Duodenal mucosa (tissue), 2 donors: ENCODE results near the gene GPD1L.
"Not testable (repeated sequence)": the region's sequence is repeated elsewhere in the genome, so short reads cannot be mapped to it uniquely, and the experiment has no call there.

ENCODE experiments used
- H3K27ac ChIP-seq: one replicate; pipeline ENCODE4 v1.7.0; 2013; ENCODE audit warnings: low read depth, low read length
- H3K27me3 ChIP-seq, 2 donors: one replicate each; pipeline ENCODE4 v1.7.0; 2013; ENCODE audit warnings: low read length in 2 of 2, control low read depth in 1 of 2; ENCODE audit not compliant: insufficient read depth in 2 of 2, control insufficient read depth in 1 of 2
- H3K36me3 ChIP-seq, 2 donors: one replicate each; pipeline ENCODE4 v1.7.0; 2013; ENCODE audit warnings: low read length in 2 of 2, control low read depth in 1 of 2; ENCODE audit not compliant: insufficient read depth in 2 of 2, control insufficient read depth in 1 of 2
- H3K4me1 ChIP-seq, 2 donors: one replicate each; pipeline ENCODE4 v1.7.0; 2013; ENCODE audit warnings: low read length in 2 of 2, control low read depth in 1 of 2; ENCODE audit not compliant: insufficient read depth in 2 of 2, control insufficient read depth in 1 of 2
- H3K4me3 ChIP-seq, 2 donors: one replicate each; pipeline ENCODE4 v1.7.0; 2013; ENCODE audit warnings: low read length in 2 of 2, low read depth in 1 of 2
- H3K9ac ChIP-seq, 2 donors: one replicate each; pipeline ENCODE4 v1.7.0; 2013; ENCODE audit warnings: low read length in 2 of 2, low read depth in 1 of 2
- H3K9me3 ChIP-seq, 2 donors: one replicate each; pipeline ENCODE4 v1.7.0; 2013; ENCODE audit warnings: low read length in 2 of 2, control low read depth in 1 of 2; ENCODE audit not compliant: control insufficient read depth in 1 of 2

GPD1L gene

GRCh38 chr3:32114546-32115386 is 8.3 kb downstream of the GPD1L start:
- not testable (repeated sequence) for H3K9ac ChIP-seq, H3K27me3 ChIP-seq, H3K9me3 ChIP-seq, H3K27ac ChIP-seq, H3K36me3 ChIP-seq, H3K4me1 ChIP-seq, H3K4me3 ChIP-seq

- no peaks in the 10 kb centered on the region for H3K36me3 ChIP-seq
- H3K9me3 ChIP-seq: no peaks in the 10 kb centered on the region
- no peaks in the 10 kb centered on the region for H3K27me3 ChIP-seq
- no peak overlapping the region for H3K4me3 ChIP-seq
- no peak overlapping the region for H3K27ac ChIP-seq
- H3K9ac ChIP-seq: no peak overlapping the region
- H3K4me1 ChIP-seq: peaks cover 11% of the 10 kb centered on the region in 2 donors
Observed at GRCh38 chr3:32117320-32117719, 10.9 kb downstream of the GPD1L start.

- Histone ChIP-seq H3K36me3 (no peaks in the 10 kb centered on the region), H3K9me3 (no peaks in the 10 kb centered on the region), H3K9ac (no peak overlapping the region), H3K4me3 (no peak overlapping the region), H3K4me1 (peaks cover 11% of the 10 kb centered on the region in 2 donors), H3K27me3 (no peaks in the 10 kb centered on the region), H3K27ac (no peak overlapping the region)
Observed at GRCh38 chr3:32118215-32118614, 11.8 kb downstream of the GPD1L start.

GRCh38 chr3:32120471-32120870 is 14.1 kb downstream of the GPD1L start:
- H3K27ac ChIP-seq: no peak overlapping the region

GRCh38 chr3:32121137-32121536 is 14.7 kb downstream of the GPD1L start:
- Histone ChIP-seq H3K9ac (no peak overlapping the region), H3K4me1 (peaks cover 11% of the 10 kb centered on the region in 2 donors), H3K27me3 (no peaks in the 10 kb centered on the region), H3K27ac (no peak overlapping the region), H3K36me3 (no peaks in the 10 kb centered on the region), H3K9me3 (no peaks in the 10 kb centered on the region), H3K4me3 (peak overlapping the region in 1 of 2 donors; percentile 17)

More at GRCh38 chr3:32120471-32120870, 14.1 kb downstream of the GPD1L start:
- Histone ChIP-seq H3K27me3 (no peaks in the 10 kb centered on the region), H3K4me1 (peaks cover 11% of the 10 kb centered on the region in 2 donors), H3K36me3 (no peaks in the 10 kb centered on the region), H3K9ac (no peak overlapping the region), H3K4me3 (peak overlapping the region in 1 of 2 donors; percentile 17), H3K9me3 (no peaks in the 10 kb centered on the region)

- Histone ChIP-seq H3K4me3 (no peak overlapping the region), H3K4me1 (peaks cover 11% of the 10 kb centered on the region in 2 donors), H3K36me3 (no peaks in the 10 kb centered on the region), H3K9ac (no peak overlapping the region), H3K27ac (no peak overlapping the region), H3K9me3 (no peaks in the 10 kb centered on the region), H3K27me3 (no peaks in the 10 kb centered on the region)
Observed at GRCh38 chr3:32123620-32124019, 17.2 kb downstream of the GPD1L start.

- no peaks in the 10 kb centered on the region for H3K9me3 ChIP-seq
- H3K27ac ChIP-seq: no peak overlapping the region
- no peaks in the 10 kb centered on the region for H3K27me3 ChIP-seq
- H3K4me1 ChIP-seq: peaks cover 11% of the 10 kb centered on the region in 2 donors
- H3K4me3 ChIP-seq: no peak overlapping the region
- no peaks in the 10 kb centered on the region for H3K36me3 ChIP-seq
- no peak overlapping the region for H3K9ac ChIP-seq
Observed at GRCh38 chr3:32125012-32125411, 18.6 kb downstream of the GPD1L start.

- peaks cover 0 to 10% of the 10 kb centered on the region in 2 donors for H3K36me3 ChIP-seq
- H3K4me1 ChIP-seq: no peaks in the 10 kb centered on the region
Observed at GRCh38 chr3:32126305-32127015, 20.0 kb downstream of the GPD1L start.

GRCh38 chr3:32127219-32127826 is 20.9 kb downstream of the GPD1L start:
- no peak overlapping the region for H3K4me3 ChIP-seq
- H3K27ac ChIP-seq: no peak overlapping the region
- H3K4me1 ChIP-seq: no peaks in the 10 kb centered on the region
- H3K9ac ChIP-seq: no peak overlapping the region
- H3K9me3 ChIP-seq: no peaks in the 10 kb centered on the region
- peaks cover 0 to 13% of the 10 kb centered on the region in 2 donors for H3K36me3 ChIP-seq
- no peaks in the 10 kb centered on the region for H3K27me3 ChIP-seq

More at GRCh38 chr3:32126305-32127015, 20.0 kb downstream of the GPD1L start:
- H3K4me3 ChIP-seq: no peak overlapping the region
- H3K27ac ChIP-seq: no peak overlapping the region
- no peaks in the 10 kb centered on the region for H3K27me3 ChIP-seq
- no peak overlapping the region for H3K9ac ChIP-seq
- H3K9me3 ChIP-seq: no peaks in the 10 kb centered on the region

GRCh38 chr3:32128936-32129335 is 22.5 kb downstream of the GPD1L start:
- Histone ChIP-seq H3K9me3 (no peaks in the 10 kb centered on the region), H3K27ac (no peak overlapping the region), H3K9ac (no peak overlapping the region), H3K4me3 (no peak overlapping the region), H3K4me1 (no peaks in the 10 kb centered on the region), H3K36me3 (peaks cover 0 to 17% of the 10 kb centered on the region in 2 donors), H3K27me3 (no peaks in the 10 kb centered on the region)
